Right lobe of liver (tissue), 6 donors: ENCODE results near the gene PAFAH1B1. TPM values are rescaled to one million over a fixed set of nuclear protein-coding genes. Genes with fewer than 3 reads are reported as not detected.
"Not testable (repeated sequence)": the region's sequence is repeated elsewhere in the genome, so short reads cannot be mapped to it uniquely, and the experiment has no call there.

Experiments used
- ATAC-seq, 4 donors: fragments of 200-7000 bp; cut with Tn5 transposase; one replicate each; pipeline ENCODE4 v1.9.1; 2020; ENCODE audit warnings: mild to moderate bottlenecking in 4 of 4, moderate library complexity in 4 of 4
- DNase-seq, 3 donors: peaks; one replicate each; pipeline ENCODE4 v3.0.0-alpha.2; 2020
- H3K27ac ChIP-seq, 3 donors: fragments of 200-600 bp; one replicate each; pipeline ENCODE4 v1.8.0; 2022
- H3K27me3 ChIP-seq, 2 donors: fragments of 200-600 bp; one replicate each; pipeline ENCODE4 v1.8.0; 2022
- H3K36me3 ChIP-seq, 4 donors: fragments of 200-600 bp; sonication (generic) in 1 of 4; one replicate each; pipeline versions ENCODE4 v1.5.1 to v1.8.0; 2017 to 2022; ENCODE audit warnings: control low read depth in 1 of 4
- H3K4me1 ChIP-seq, 4 donors: fragments of 200-600 bp; sonication (generic) in 1 of 4; one replicate each; pipeline versions ENCODE4 v1.5.1 to v1.8.0; 2017 to 2022; ENCODE audit warnings: control low read depth in 1 of 4
- H3K4me3 ChIP-seq, 3 donors: fragments of 200-600 bp; one replicate each; pipeline ENCODE4 v1.8.0; 2022
- H3K9me3 ChIP-seq, 4 donors: fragments of 200-600 bp; sonication (generic) in 1 of 4; one replicate each; pipeline versions ENCODE4 v1.5.1 to v1.8.0; 2017 to 2022; ENCODE audit warnings: control low read depth in 1 of 4
- POLR2A ChIP-seq: fragments of 450-650 bp; IDR thresholded peaks from one replicate; pipeline ENCODE4 v1.6.1; 2017; ENCODE audit warnings: antibody characterized with exemption, mild to moderate bottlenecking
- WGBS: methylation state at CpG from one replicate; pipeline ENCODE4 v1.1.6; 2018; ENCODE audit warnings: low coverage, low lambda C conversion rate; ENCODE audit not compliant: insufficient coverage; ENCODE audit errors: missing lambda C conversion rate; 5-methylcytosine and 5-hydroxymethylcytosine counted together
- intact Hi-C, 2 donors: fragments of 100-400 bp; cut with DNase I; formaldehyde crosslinking; loops; one replicate each; pipeline versions ENCODE4 v1.11.2 to v1.14.1; 2022
- total RNA-seq, 6 experiments: library from RNA; depleted of rRNA in 2 of 6; stranded (reverse); fragments of >200 nt in 2 of 6; fragmentation: NEBNext Ultra II Directional in 3 of 6; extraction: Animal tissue kit (Norgen Biotek cat#: 25700) in 3 of 6; gene quantifications; one replicate each; pipeline versions ENCODE4 v1.1.0 to v1.2.4, GENCODE V29; 2016 to 2023
- TF ChIP-seq, protein P1 (sequence below), 4 donors: fragments of 200-600 bp in 3 of 4; fragments of 450-650 bp in 1 of 4; IDR thresholded peaks; one replicate each; pipeline versions ENCODE4 v1.5.1 to v1.8.0; 2016 to 2022; ENCODE audit warnings: antibody characterized with exemption in 4 of 4, mild to moderate bottlenecking in 2 of 4
- donor health status: DM: no; HTN: yes; CAD: no.
- donor health status: DM: no; HTN: no; CAD: no.
- donor health status: DM: no; HTN: no; CAD: no.
- donor health status: DM: no; HTN: yes; CAD: no.
- donor health status: DM: no; HTN: yes; CAD: no.

Gene PAFAH1B1
- total RNA-seq, 6 experiments from 2014 or later: 32.6 to 69.9 (median 42.2) TPM

DNA sequence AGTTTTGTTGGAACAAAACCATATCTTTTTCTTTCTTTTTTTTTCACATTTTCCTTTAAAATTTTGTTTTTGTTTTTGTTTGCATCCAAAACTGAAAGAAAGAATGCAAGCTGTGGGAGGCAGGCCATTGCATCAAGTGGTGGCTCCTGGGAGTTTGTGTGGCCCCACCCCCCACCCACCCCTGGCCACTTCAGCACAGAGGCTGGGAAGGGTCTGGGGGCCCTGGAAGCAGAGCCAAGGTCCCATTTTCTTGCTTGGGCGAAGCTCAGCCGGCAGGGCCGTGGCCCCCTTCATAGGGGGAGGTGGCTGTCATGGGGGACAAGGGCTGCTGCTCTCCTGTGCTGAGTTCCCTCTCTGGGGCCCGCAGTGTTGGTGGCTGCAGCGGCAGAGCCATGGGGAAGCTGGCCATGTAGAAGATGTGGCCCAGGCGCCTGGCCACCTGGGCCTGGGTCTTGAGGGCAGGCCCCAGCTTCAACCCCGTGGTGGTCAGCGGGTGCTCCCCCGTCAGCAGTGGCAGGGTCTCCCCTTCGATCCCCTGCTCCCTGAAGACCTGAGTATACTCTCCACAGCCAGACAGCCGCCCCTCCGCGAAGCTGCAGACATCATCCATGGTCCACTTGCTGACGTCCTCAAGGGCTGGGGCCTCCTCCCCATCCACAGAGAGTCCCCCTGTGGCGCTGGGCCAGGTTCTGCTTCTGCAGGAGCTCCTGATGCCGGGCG, 19.8 kb downstream of the PAFAH1B1 start:
- H3K27me3 ChIP-seq: no peaks in the 10 kb centered on the region
- no peak for TF ChIP-seq POLR2A
- TF ChIP-seq, protein P1, sequence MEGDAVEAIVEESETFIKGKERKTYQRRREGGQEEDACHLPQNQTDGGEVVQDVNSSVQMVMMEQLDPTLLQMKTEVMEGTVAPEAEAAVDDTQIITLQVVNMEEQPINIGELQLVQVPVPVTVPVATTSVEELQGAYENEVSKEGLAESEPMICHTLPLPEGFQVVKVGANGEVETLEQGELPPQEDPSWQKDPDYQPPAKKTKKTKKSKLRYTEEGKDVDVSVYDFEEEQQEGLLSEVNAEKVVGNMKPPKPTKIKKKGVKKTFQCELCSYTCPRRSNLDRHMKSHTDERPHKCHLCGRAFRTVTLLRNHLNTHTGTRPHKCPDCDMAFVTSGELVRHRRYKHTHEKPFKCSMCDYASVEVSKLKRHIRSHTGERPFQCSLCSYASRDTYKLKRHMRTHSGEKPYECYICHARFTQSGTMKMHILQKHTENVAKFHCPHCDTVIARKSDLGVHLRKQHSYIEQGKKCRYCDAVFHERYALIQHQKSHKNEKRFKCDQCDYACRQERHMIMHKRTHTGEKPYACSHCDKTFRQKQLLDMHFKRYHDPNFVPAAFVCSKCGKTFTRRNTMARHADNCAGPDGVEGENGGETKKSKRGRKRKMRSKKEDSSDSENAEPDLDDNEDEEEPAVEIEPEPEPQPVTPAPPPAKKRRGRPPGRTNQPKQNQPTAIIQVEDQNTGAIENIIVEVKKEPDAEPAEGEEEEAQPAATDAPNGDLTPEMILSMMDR (IDR thresholded peaks at IDR 0.05): no peak
- no peaks in the 10 kb centered on the region for H3K36me3 ChIP-seq
- ATAC-seq (peak in 2 of 4 donors; percentile 10 to 37), DNase-seq (no peak)
- intact Hi-C loops: no loop called here
- H3K27ac ChIP-seq: no peak overlapping the region
- H3K9me3 ChIP-seq: no peaks in the 10 kb centered on the region
- H3K4me3 ChIP-seq: no peak overlapping the region
- WGBS: 91% methylated on average over 6 of the region's 17 CpGs
- peaks cover 0 to 9% (median 0%) of the 10 kb centered on the region in 4 donors for H3K4me1 ChIP-seq

- no peaks in the 10 kb centered on the region for H3K9me3 ChIP-seq
- ATAC-seq: no peak
- 92% methylated on average over 4 of the region's 4 CpGs for WGBS
- DNase-seq: no peak
- no peak overlapping the region for H3K27ac ChIP-seq
- no peaks in the 10 kb centered on the region for H3K27me3 ChIP-seq
- intact Hi-C loops: no loop called here
- no peak overlapping the region for H3K4me3 ChIP-seq
- no peaks in the 10 kb centered on the region for H3K4me1 ChIP-seq
- no peak for TF ChIP-seq POLR2A
- TF ChIP-seq, protein P1 (IDR thresholded peaks at IDR 0.05): no peak
- no peaks in the 10 kb centered on the region for H3K36me3 ChIP-seq
These were observed 22.4 kb downstream of the PAFAH1B1 start for GRCh38 chr17:2615882-2616281.

DNA sequence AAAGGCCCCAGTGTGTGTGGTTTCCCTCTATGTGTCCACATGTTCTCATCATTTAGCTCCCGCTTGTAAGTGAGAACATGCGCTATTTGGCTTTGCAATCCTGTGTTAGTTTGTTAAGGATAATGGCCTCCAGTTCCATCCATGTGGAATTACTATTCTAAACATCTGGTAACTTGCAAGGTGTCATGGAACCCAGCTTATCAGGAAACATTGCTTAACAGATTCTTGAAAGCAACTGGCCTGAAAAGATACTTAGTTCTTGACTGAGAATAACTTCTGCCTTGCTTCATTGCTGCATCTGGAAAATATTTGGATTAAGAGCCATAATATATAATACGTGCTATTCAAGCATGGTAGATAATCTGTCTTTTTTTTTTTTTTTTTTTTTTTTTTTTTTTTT, 27.8 kb downstream of the PAFAH1B1 start:
- intact Hi-C loops: no loop called here
- no peaks in the 10 kb centered on the region for H3K36me3 ChIP-seq
- 96% methylated on average over 3 of the region's 3 CpGs for WGBS
- no peak for TF ChIP-seq POLR2A
- TF ChIP-seq, protein P1 (IDR thresholded peaks at IDR 0.05): no peak
- no peak for ATAC-seq
- no peak overlapping the region for H3K4me3 ChIP-seq
- no peaks in the 10 kb centered on the region for H3K27me3 ChIP-seq
- no peak overlapping the region for H3K27ac ChIP-seq
- H3K4me1 ChIP-seq: peaks cover 0 to 19% (median 0%) of the 10 kb centered on the region in 4 donors
- H3K9me3 ChIP-seq: no peaks in the 10 kb centered on the region
- DNase-seq: no peak

GRCh38 chr17:2621951-2622405, 28.5 kb downstream of the PAFAH1B1 start:
- H3K36me3 ChIP-seq, H3K9me3 ChIP-seq, H3K27me3 ChIP-seq, ATAC-seq, DNase-seq, H3K27ac ChIP-seq, intact Hi-C loops, H3K4me3 ChIP-seq: not testable (repeated sequence)
- peaks cover 0 to 19% (median 0%) of the 10 kb centered on the region in 4 donors for H3K4me1 ChIP-seq
- WGBS: 40% methylated on average over 1 of the region's 4 CpGs

DNA sequence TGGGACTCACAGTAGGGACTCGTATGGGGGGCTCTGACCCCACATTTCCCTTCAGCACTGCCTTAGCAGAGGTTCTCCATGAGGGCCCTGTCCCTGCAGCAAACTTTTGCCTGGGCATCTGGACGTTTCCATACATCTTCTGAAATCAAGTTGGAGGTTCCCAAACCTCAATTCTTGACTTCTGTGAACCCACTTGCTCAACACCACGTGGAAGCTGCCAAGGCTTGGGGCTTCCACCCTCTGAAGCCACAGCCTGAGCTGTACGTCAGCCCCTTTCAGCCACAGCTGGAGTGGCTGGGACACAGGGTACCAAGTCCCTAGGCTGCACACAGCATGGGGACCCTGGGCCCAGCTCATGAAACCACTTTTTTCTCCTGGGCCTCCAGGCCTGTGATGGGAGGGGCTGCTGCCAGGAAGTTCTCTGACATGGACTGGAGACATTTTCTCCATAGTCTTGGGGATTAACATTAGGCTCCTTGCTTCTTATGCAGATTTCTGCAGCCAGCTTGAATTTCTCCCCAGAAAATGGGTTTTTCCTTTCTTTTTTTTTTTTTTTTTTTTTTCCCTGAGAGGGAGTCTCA, 29.4 kb downstream of the PAFAH1B1 start:
- H3K4me3 ChIP-seq, H3K36me3 ChIP-seq, H3K9me3 ChIP-seq, H3K27me3 ChIP-seq, DNase-seq, ATAC-seq, H3K27ac ChIP-seq, intact Hi-C loops: not testable (repeated sequence)
- 25% methylated on average over 1 of the region's 4 CpGs for WGBS
- H3K4me1 ChIP-seq: peaks cover 0 to 19% (median 0%) of the 10 kb centered on the region in 4 donors
